ENCODE results near the gene GLRA3. TPM values are rescaled to one million over a fixed set of nuclear protein-coding genes. Genes with fewer than 3 reads are reported as not detected.

Gene GLRA3
- total RNA-seq, 1 donor from 2014 or later = not detected

- Histone ChIP-seq H3K9me3 (no peaks in the 10 kb centered on the region), H3K27me3 (no peaks in the 10 kb centered on the region), H3K4me1 (no peaks in the 10 kb centered on the region), H3K27ac (no peak overlapping the region), H3K4me3 (no peak overlapping the region), H3K36me3 (no peaks in the 10 kb centered on the region)
- TF ChIP-seq CTCF (IDR thresholded peaks at IDR 0.05) = no peak
- ATAC-seq (no peak), DNase-seq (no peak)
- intact Hi-C loops (cut with DNase I) = no loop called here
Observed at GRCh38 chr4:174654634-174655033, 174.4 kb downstream of the GLRA3 start.

GRCh38 chr4:174650711-174651355 is 178.2 kb downstream of the GLRA3 start:
- ATAC-seq (no peak), DNase-seq (no peak)
- intact Hi-C loops (cut with DNase I) = no loop called here
- Histone ChIP-seq H3K27ac (no peak overlapping the region), H3K9me3 (no peaks in the 10 kb centered on the region), H3K36me3 (no peaks in the 10 kb centered on the region), H3K27me3 (no peaks in the 10 kb centered on the region), H3K4me1 (no peaks in the 10 kb centered on the region), H3K4me3 (no peak overlapping the region)
- no peak for TF ChIP-seq CTCF (IDR thresholded peaks at IDR 0.05)

GRCh38 chr4:174648812-174649211 is 180.2 kb downstream of the GLRA3 start:
- Histone ChIP-seq H3K9me3 (no peaks in the 10 kb centered on the region), H3K4me3 (no peak overlapping the region), H3K4me1 (no peaks in the 10 kb centered on the region), H3K36me3 (no peaks in the 10 kb centered on the region), H3K27me3 (no peaks in the 10 kb centered on the region), H3K27ac (no peak overlapping the region)
- ATAC-seq = no peak
- no peak for TF ChIP-seq CTCF (IDR thresholded peaks at IDR 0.05)
- intact Hi-C loops (cut with DNase I) = no loop called here
- no peak for DNase-seq

GRCh38 chr4:174646326-174646725 is 182.7 kb downstream of the GLRA3 start:
- intact Hi-C loops (cut with DNase I) = no loop called here
- no peak for TF ChIP-seq CTCF (IDR thresholded peaks at IDR 0.05)
- H3K36me3 ChIP-seq = no peaks in the 10 kb centered on the region
- no peaks in the 10 kb centered on the region for H3K9me3 ChIP-seq
- DNase-seq = no peak
- H3K4me1 ChIP-seq = no peaks in the 10 kb centered on the region
- H3K4me3 ChIP-seq = no peak overlapping the region
- no peaks in the 10 kb centered on the region for H3K27me3 ChIP-seq
- no peak overlapping the region for H3K27ac ChIP-seq
- no peak for ATAC-seq

GRCh38 chr4:174640146-174640545 is 188.9 kb downstream of the GLRA3 start:
- TF ChIP-seq CTCF (IDR thresholded peaks at IDR 0.05) = no peak
- Histone ChIP-seq H3K27ac (no peak overlapping the region), H3K27me3 (no peaks in the 10 kb centered on the region), H3K36me3 (no peaks in the 10 kb centered on the region), H3K4me1 (no peaks in the 10 kb centered on the region), H3K4me3 (no peak overlapping the region), H3K9me3 (no peaks in the 10 kb centered on the region)
- ATAC-seq (no peak), DNase-seq (no peak)
- intact Hi-C loops (cut with DNase I) = no loop called here

- Histone ChIP-seq H3K27me3 (no peaks in the 10 kb centered on the region), H3K27ac (no peak overlapping the region), H3K36me3 (no peaks in the 10 kb centered on the region), H3K9me3 (no peaks in the 10 kb centered on the region), H3K4me1 (no peaks in the 10 kb centered on the region), H3K4me3 (no peak overlapping the region)
- DNase-seq = no peak
- TF ChIP-seq CTCF (IDR thresholded peaks at IDR 0.05) = no peak
- intact Hi-C loops (cut with DNase I) = loop anchor here (10.0 kb wide), 1 partner anchor 261 kb away; no protein-coding TSS in a partner anchor
- ATAC-seq = no peak
Observed at GRCh38 chr4:174635732-174636131, 193.3 kb downstream of the GLRA3 start.
